HEK293 (cell line): ENCODE results near the gene RTN4.

Experiments used
- CTCF ChIA-PET: fragments of 350-600 bp; formaldehyde crosslinking; extraction: SDS; loops from one replicate; lab custom pipeline; 2021; ENCODE audit warnings: antibody characterized with exemption; lab: Yijun Ruan, JAX
- POLR2A ChIA-PET: fragments of 300-600 bp; formaldehyde crosslinking; extraction: SDS; loops from one replicate; lab custom pipeline; 2020; ENCODE audit warnings: antibody characterized with exemption, inconsistent platforms; lab: Yijun Ruan, JAX
- H3K27ac ChIP-seq: fragments of 200-500 bp; sonication (Bioruptor generic); 2 replicates; pipeline ENCODE4 v1.5.1; 2014; ENCODE audit warnings: low read depth, low read length, control low read depth, inconsistent platforms; ENCODE audit errors: extremely low read depth
- H3K36me3 ChIP-seq, 2 experiments: fragments of 200-500 bp in 1 of 2; sonication (Bioruptor generic) in 1 of 2; 1 replicate in 1 of 2; 2 replicates in 1 of 2; pipeline ENCODE4 v1.5.1; 2014 to 2017; ENCODE audit warnings: inconsistent platforms in 2 of 2, low read length in 2 of 2; ENCODE audit not compliant: control insufficient read depth in 2 of 2, insufficient read depth in 1 of 2
- H3K4me1 ChIP-seq: fragments of 200-500 bp; sonication (Bioruptor generic); 2 replicates; pipeline ENCODE4 v1.5.1; 2014; ENCODE audit warnings: mild to moderate bottlenecking, low read length, inconsistent platforms; ENCODE audit not compliant: control insufficient read depth, insufficient read depth
- H3K4me3 ChIP-seq: 2 replicates; pipeline ENCODE4 v1.5.1; 2011; ENCODE audit warnings: low read depth, mild to moderate bottlenecking, control low read depth, low read length, moderate library complexity
- H3K9me3 ChIP-seq: fragments of 200-500 bp; sonication (Bioruptor generic); 2 replicates; pipeline ENCODE4 v1.5.1; 2014; ENCODE audit warnings: low read depth, low read length, inconsistent platforms; ENCODE audit not compliant: control insufficient read depth, insufficient read depth
- GLIS2 ChIP-seq: fragments of 450-650 bp; formaldehyde crosslinking; IDR thresholded peaks from 2 replicates; pipeline ENCODE4 v1.5.1; 2016; ENCODE audit warnings: missing biosample characterization, missing genetic modification characterization
- MEIS1 ChIP-seq: sonication (generic); formaldehyde crosslinking; IDR thresholded peaks from 2 replicates; pipeline ENCODE4 v1.8.1; 2022; ENCODE audit warnings: missing genetic modification reagents, mild to moderate bottlenecking, borderline replicate concordance
- PRDM1 ChIP-seq: fragments of 450-650 bp; formaldehyde crosslinking; IDR thresholded peaks from 2 replicates; pipeline ENCODE4; 2016; ENCODE audit warnings: missing biosample characterization, missing genetic modification characterization
- SP2 ChIP-seq: fragments of 450-650 bp; formaldehyde crosslinking; IDR thresholded peaks from 2 replicates; pipeline ENCODE4 v1.5.1; 2016; ENCODE audit warnings: missing biosample characterization, missing genetic modification characterization
- ZBTB21 ChIP-seq: fragments of 450-650 bp; formaldehyde crosslinking; IDR thresholded peaks from 2 replicates; pipeline ENCODE4 v1.5.1; 2017; ENCODE audit warnings: missing biosample characterization, missing genetic modification characterization
- ZNF10 ChIP-seq: fragments of 450-650 bp; formaldehyde crosslinking; IDR thresholded peaks from 2 replicates; pipeline ENCODE4 v1.5.1; 2017; ENCODE audit warnings: missing biosample characterization, missing genetic modification characterization
- ZNF146 ChIP-seq: fragments of 450-650 bp; formaldehyde crosslinking; IDR thresholded peaks from 2 replicates; pipeline ENCODE4 v1.5.1; 2016; ENCODE audit warnings: missing biosample characterization, missing genetic modification characterization
- ZNF266 ChIP-seq: fragments of 450-650 bp; formaldehyde crosslinking; IDR thresholded peaks from 2 replicates; pipeline ENCODE4 v1.5.1; 2016; ENCODE audit warnings: missing biosample characterization, missing genetic modification characterization, low read depth
- ZNF366 ChIP-seq: fragments of 450-650 bp; formaldehyde crosslinking; conservative IDR thresholded peaks from 2 replicates; pipeline ENCODE4 v1.5.1; 2016; ENCODE audit warnings: missing biosample characterization, missing genetic modification characterization
- ZNF394 ChIP-seq: fragments of 450-650 bp; formaldehyde crosslinking; IDR thresholded peaks from 2 replicates; pipeline ENCODE4 v1.5.1; 2016; ENCODE audit warnings: missing biosample characterization, missing genetic modification characterization, mild to moderate bottlenecking, moderate library complexity, borderline replicate concordance
- ZNF473 ChIP-seq: fragments of 450-650 bp; formaldehyde crosslinking; IDR thresholded peaks from 2 replicates; pipeline ENCODE4 v1.5.1; 2017; ENCODE audit warnings: missing biosample characterization, missing genetic modification characterization
- ZNF664 ChIP-seq: fragments of 450-650 bp; formaldehyde crosslinking; IDR thresholded peaks from 2 replicates; pipeline ENCODE4 v1.5.1; 2016; ENCODE audit warnings: missing biosample characterization, missing genetic modification characterization
- ZNF707 ChIP-seq: fragments of 450-650 bp; formaldehyde crosslinking; IDR thresholded peaks from 2 replicates; pipeline ENCODE4 v1.5.1; 2016; ENCODE audit warnings: missing biosample characterization, missing genetic modification characterization
- ZNF768 ChIP-seq: fragments of 450-650 bp; formaldehyde crosslinking; IDR thresholded peaks from 2 replicates; pipeline ENCODE4 v1.5.1; 2018; ENCODE audit warnings: missing biosample characterization, mild to moderate bottlenecking, missing genetic modification characterization
- ZNF830 ChIP-seq: fragments of 450-650 bp; IDR thresholded peaks from 2 replicates; pipeline ENCODE4 v1.5.0; 2018; ENCODE audit warnings: missing biosample characterization, missing genetic modification characterization, low read depth, mild to moderate bottlenecking, moderate library complexity
- TF ChIP-seq, protein P1 (sequence below): fragments of 450-650 bp; formaldehyde crosslinking; IDR thresholded peaks from 2 replicates; pipeline ENCODE4 v1.5.1; 2016; ENCODE audit warnings: missing biosample characterization, missing genetic modification characterization
- TF ChIP-seq, protein P2 (sequence below): fragments of 450-650 bp; formaldehyde crosslinking; IDR thresholded peaks from 2 replicates; pipeline ENCODE4 v1.5.1; 2017; ENCODE audit warnings: missing biosample characterization, missing genetic modification characterization
- TF ChIP-seq, protein P3 (sequence below): fragments of 450-650 bp; formaldehyde crosslinking; IDR thresholded peaks from 2 replicates; pipeline ENCODE4 v1.5.1; 2017; ENCODE audit warnings: missing biosample characterization, mild to moderate bottlenecking, missing genetic modification characterization, moderate library complexity
- TF ChIP-seq, protein P4 (sequence below): fragments of 450-650 bp; formaldehyde crosslinking; IDR thresholded peaks from 2 replicates; pipeline ENCODE4 v1.5.1; 2016; ENCODE audit warnings: missing biosample characterization, missing genetic modification characterization
- TF ChIP-seq, protein P5 (sequence below): fragments of 450-650 bp; formaldehyde crosslinking; IDR thresholded peaks from 2 replicates; pipeline ENCODE4 v1.5.1; 2016; ENCODE audit warnings: missing biosample characterization, missing genetic modification characterization
- TF ChIP-seq, protein P6 (sequence below): fragments of 450-650 bp; formaldehyde crosslinking; IDR thresholded peaks from 2 replicates; pipeline ENCODE4 v1.5.1; 2016; ENCODE audit warnings: missing biosample characterization, missing genetic modification characterization

RTN4 gene

DNA sequence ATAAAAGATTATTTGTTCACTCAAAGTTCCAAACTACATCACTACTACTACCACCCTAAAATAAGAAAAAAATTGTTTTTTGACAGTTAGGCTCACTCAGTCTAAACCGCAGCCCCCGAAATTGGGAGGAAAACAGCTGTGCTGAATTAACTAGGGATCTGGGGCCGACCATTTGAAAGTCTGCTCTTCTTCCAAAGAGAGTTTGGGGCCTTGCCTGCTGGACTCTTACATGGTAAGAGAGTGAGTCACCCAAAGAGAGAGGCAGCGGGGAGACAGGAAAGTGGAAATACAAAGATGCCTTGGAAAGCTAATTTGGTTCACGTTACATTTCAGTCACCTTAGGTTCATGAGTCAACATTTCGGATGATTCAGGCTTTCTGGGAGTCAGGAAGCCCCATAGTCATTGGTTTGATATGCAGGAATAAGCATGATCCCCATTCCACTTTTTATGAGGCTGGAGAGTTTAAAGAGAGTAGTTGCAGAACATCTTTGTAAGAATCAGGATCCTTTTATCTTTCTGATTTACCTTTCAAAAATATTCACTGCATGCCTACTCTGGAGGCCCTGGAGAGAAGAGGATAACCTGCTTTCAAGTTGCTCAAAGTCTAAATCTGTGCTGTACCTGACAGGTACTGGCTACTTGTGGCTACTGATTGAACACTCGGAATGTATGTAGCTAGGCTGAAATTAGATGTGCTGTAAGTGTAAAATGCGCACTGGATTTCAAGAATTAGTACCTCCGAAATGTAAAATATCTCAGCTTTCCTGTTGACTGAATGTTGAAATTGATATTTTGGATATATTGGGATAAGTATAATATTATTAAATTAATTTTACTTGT lies 995 bp upstream of the RTN4 start (continued):
- TF ChIP-seq ZNF707 (tag by site-specific recombination) = no peak
- TF ChIP-seq MEIS1 (CRISPR knock-in tag) = no peak
- TF ChIP-seq, protein P1, sequence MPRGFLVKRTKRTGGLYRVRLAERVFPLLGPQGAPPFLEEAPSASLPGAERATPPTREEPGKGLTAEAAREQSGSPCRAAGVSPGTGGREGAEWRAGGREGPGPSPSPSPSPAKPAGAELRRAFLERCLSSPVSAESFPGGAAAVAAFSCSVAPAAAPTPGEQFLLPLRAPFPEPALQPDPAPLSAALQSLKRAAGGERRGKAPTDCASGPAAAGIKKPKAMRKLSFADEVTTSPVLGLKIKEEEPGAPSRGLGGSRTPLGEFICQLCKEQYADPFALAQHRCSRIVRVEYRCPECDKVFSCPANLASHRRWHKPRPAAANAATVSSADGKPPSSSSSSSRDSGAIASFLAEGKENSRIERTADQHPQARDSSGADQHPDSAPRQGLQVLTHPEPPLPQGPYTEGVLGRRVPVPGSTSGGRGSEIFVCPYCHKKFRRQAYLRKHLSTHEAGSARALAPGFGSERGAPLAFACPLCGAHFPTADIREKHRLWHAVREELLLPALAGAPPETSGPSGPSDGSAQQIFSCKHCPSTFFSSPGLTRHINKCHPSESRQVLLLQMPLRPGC (tag by site-specific recombination) = 0 out of 2 replicates have a peak, but pooled peaks have one; percentile 43

DNA sequence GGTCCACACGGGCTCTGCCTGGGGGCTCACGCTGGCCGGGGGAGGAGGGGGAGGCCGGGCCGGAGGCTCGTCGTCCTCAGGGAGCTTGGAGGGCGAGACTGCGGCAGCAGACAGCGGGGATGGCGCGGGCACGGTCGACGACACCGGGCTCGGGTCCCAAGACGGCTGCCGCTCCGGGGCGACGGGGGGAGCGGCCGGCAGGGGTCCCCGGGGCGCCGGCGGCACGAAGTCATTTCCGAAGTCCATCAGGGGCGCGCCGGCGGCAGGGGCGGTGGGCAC lies 491 bp downstream of the RTN4 start:
- H3K4me3 ChIP-seq = peak overlapping the region; percentile 99
- peak overlapping the region; percentile 94 for H3K27ac ChIP-seq
- H3K4me1 ChIP-seq = peaks cover 13% of the 10 kb centered on the region
- no peaks in the 10 kb centered on the region for H3K9me3 ChIP-seq
- ChIA-PET CTCF (interaction anchor here (1.2 to 6.1 kb wide), 5 partner anchors 9 to 119 kb away, joined by 3 to 69 read pairs (median 3); no protein-coding TSS in a partner anchor), POLR2A (interaction anchor here (0.6 to 2.4 kb wide), 21 partner anchors 9 to 569 kb away, joined by 3 to 19 read pairs (median 6); partner anchors contain the start of genes CFAP36, CLHC1 and RPS27A)
- TF ChIP-seq ZNF10 = no peak
- no peak for TF ChIP-seq ZNF830 (tag by site-specific recombination)
- TF ChIP-seq, protein P2, sequence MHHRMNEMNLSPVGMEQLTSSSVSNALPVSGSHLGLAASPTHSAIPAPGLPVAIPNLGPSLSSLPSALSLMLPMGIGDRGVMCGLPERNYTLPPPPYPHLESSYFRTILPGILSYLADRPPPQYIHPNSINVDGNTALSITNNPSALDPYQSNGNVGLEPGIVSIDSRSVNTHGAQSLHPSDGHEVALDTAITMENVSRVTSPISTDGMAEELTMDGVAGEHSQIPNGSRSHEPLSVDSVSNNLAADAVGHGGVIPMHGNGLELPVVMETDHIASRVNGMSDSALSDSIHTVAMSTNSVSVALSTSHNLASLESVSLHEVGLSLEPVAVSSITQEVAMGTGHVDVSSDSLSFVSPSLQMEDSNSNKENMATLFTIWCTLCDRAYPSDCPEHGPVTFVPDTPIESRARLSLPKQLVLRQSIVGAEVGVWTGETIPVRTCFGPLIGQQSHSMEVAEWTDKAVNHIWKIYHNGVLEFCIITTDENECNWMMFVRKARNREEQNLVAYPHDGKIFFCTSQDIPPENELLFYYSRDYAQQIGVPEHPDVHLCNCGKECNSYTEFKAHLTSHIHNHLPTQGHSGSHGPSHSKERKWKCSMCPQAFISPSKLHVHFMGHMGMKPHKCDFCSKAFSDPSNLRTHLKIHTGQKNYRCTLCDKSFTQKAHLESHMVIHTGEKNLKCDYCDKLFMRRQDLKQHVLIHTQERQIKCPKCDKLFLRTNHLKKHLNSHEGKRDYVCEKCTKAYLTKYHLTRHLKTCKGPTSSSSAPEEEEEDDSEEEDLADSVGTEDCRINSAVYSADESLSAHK (tag by site-specific recombination) = no peak
- no peak for TF ChIP-seq SP2 (tag by site-specific recombination)
- TF ChIP-seq ZNF473 (tag by site-specific recombination) = no peak
- peaks cover 0 to 5% of the 10 kb centered on the region in 2 experiments; a peak in 1 of 3 replicates for H3K36me3 ChIP-seq

DNA sequence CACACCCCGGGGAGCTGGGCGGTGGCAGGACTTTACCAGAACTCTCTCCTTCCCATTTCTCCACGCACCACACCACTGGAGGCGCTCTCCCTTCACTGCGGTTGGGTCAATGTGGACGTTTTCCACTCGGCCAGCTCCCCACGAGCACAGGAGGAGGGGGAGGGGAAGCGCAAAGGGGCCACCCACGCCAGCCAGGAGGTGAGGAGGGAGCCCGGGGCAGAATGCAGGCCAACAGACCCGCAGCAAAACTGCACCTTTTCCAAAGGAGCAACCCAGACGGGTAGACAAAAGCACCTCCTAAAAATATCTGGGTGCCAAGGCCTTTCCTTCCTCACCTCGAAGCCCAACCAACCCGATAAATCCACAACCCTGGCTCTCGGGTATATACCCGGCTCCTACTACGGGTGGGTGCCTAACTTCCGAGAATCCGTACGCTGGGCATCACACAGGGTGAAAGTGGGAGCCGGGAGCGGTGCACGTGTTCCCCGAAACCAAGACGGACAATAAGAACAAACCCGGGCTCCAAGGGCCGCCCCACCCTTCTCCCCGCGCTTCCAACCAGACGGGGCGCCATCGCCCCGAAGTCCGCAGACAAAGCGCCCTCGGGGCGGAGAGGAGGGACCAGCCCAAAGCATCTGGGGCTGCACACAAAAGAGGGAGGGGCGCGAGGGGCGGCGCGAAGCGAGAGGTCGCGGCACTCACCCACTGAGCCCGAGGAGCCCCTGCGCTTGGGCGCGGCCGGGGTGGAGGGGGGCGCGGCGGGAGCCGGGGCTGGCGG lies 1.0 kb downstream of the RTN4 start:
- CTCF ChIA-PET = interaction anchor here (0.5 to 6.1 kb wide), 20 partner anchors 9 to 1340 kb away, joined by 3 to 69 read pairs (median 3); no protein-coding TSS in a partner anchor
- POLR2A ChIA-PET = interaction anchor here (0.6 to 2.2 kb wide), 15 partner anchors 9 to 327 kb away, joined by 3 to 8 read pairs (median 5); partner anchors contain the start of genes CLHC1 and RPS27A
- TF ChIP-seq ZNF366 (tag by site-specific recombination) (peak; percentile 78), ZNF266 (tag by site-specific recombination) (no peak), ZNF146 (tag by site-specific recombination) (no peak), GLIS2 (peak; percentile 79), PRDM1 (tag by site-specific recombination) (peak; percentile 96), ZNF394 (tag by site-specific recombination) (peak; percentile 21; the same call in 1 of the 2 replicates), ZNF768 (no peak), ZBTB21 (tag by site-specific recombination) (no peak), ZNF664 (tag by site-specific recombination) (no peak)
- TF ChIP-seq, protein P3, sequence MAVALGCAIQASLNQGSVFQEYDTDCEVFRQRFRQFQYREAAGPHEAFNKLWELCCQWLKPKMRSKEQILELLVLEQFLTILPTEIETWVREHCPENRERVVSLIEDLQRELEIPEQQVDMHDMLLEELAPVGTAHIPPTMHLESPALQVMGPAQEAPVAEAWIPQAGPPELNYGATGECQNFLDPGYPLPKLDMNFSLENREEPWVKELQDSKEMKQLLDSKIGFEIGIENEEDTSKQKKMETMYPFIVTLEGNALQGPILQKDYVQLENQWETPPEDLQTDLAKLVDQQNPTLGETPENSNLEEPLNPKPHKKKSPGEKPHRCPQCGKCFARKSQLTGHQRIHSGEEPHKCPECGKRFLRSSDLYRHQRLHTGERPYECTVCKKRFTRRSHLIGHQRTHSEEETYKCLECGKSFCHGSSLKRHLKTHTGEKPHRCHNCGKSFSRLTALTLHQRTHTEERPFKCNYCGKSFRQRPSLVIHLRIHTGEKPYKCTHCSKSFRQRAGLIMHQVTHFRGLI = peak; percentile 84
- TF ChIP-seq, protein P4, sequence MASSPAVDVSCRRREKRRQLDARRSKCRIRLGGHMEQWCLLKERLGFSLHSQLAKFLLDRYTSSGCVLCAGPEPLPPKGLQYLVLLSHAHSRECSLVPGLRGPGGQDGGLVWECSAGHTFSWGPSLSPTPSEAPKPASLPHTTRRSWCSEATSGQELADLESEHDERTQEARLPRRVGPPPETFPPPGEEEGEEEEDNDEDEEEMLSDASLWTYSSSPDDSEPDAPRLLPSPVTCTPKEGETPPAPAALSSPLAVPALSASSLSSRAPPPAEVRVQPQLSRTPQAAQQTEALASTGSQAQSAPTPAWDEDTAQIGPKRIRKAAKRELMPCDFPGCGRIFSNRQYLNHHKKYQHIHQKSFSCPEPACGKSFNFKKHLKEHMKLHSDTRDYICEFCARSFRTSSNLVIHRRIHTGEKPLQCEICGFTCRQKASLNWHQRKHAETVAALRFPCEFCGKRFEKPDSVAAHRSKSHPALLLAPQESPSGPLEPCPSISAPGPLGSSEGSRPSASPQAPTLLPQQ (tag by site-specific recombination) = peak; percentile 60
- TF ChIP-seq, protein P5, sequence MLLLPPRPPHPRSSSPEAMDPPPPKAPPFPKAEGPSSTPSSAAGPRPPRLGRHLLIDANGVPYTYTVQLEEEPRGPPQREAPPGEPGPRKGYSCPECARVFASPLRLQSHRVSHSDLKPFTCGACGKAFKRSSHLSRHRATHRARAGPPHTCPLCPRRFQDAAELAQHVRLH (tag by site-specific recombination) = no peak
- TF ChIP-seq, protein P6, sequence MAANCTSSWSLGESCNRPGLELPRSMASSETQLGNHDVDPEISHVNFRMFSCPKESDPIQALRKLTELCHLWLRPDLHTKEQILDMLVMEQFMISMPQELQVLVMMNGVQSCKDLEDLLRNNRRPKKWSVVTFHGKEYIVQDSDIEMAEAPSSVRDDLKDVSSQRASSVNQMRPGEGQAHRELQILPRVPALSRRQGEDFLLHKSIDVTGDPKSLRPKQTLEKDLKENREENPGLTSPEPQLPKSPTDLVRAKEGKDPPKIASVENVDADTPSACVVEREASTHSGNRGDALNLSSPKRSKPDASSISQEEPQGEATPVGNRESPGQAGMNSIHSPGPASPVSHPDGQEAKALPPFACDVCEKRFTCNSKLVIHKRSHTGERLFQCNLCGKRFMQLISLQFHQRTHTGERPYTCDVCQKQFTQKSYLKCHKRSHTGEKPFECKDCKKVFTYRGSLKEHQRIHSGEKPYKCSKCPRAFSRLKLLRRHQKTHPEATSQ = no peak

More for the DNA sequence above, 1.0 kb downstream of the RTN4 start:
- peaks cover 13% of the 10 kb centered on the region for H3K4me1 ChIP-seq
- no peaks in the 10 kb centered on the region for H3K9me3 ChIP-seq
- peak overlapping the region; percentile 99 for H3K4me3 ChIP-seq
- peaks cover 0 to 5% of the 10 kb centered on the region in 2 experiments; a peak in 1 of 3 replicates for H3K36me3 ChIP-seq
- H3K27ac ChIP-seq = peak overlapping the region; percentile 94
